DND-41 (cell line): ENCODE data around the gene NFATC2.

Experiments
- ATAC-seq: fragments of 200-7000 bp; cut with Tn5 transposase; 3 replicates; pipeline ENCODE4 v1.9.1; 2021; ENCODE audit warnings: low read depth; ENCODE audit not compliant: insufficient read depth
- DNase-seq: peaks from one replicate; pipeline ENCODE4 v3.0.0-alpha.2; 2020
- H2AFZ ChIP-seq: 2 replicates; pipeline ENCODE4 v1.6.0; 2012; ENCODE audit warnings: low read depth, low read length
- H3K27ac ChIP-seq: 2 replicates; pipeline ENCODE4 v1.5.1; 2012; ENCODE audit warnings: low read length, inconsistent platforms
- H3K27me3 ChIP-seq: fragments of 200-600 bp; sonication (generic); 2 replicates; pipeline ENCODE4 v1.6.0; 2012; ENCODE audit warnings: low read length, mild to moderate bottlenecking, inconsistent platforms; ENCODE audit not compliant: insufficient read depth, poor library complexity
- H3K36me3 ChIP-seq: 2 replicates; pipeline ENCODE4 v1.5.1; 2012; ENCODE audit warnings: low read length, inconsistent platforms; ENCODE audit not compliant: insufficient read depth
- H3K4me1 ChIP-seq: 2 replicates; pipeline ENCODE4 v1.5.1; 2012; ENCODE audit warnings: mild to moderate bottlenecking, low read length; ENCODE audit not compliant: insufficient read depth
- H3K4me2 ChIP-seq: 2 replicates; pipeline ENCODE4 v1.6.0; 2012; ENCODE audit warnings: mild to moderate bottlenecking, moderate library complexity, low read length, inconsistent platforms; ENCODE audit not compliant: insufficient read depth
- H3K4me3 ChIP-seq, 2 experiments: fragments of 200-600 bp in 1 of 2; shearing (Covaris generic) in 1 of 2; 2 replicates each; pipeline ENCODE4 v1.5.1; 2012 to 2016; ENCODE audit warnings: inconsistent platforms in 2 of 2, low read length in 2 of 2, mild to moderate bottlenecking in 2 of 2, low read depth in 1 of 2, moderate library complexity in 1 of 2
- H3K79me2 ChIP-seq: 2 replicates; pipeline ENCODE4 v1.6.0; 2012; ENCODE audit warnings: low read length, inconsistent platforms; ENCODE audit not compliant: insufficient read depth
- H3K9ac ChIP-seq: 2 replicates; pipeline ENCODE4 v1.6.0; 2012; ENCODE audit warnings: low read depth, mild to moderate bottlenecking, inconsistent platforms, low read length, moderate library complexity
- H3K9me3 ChIP-seq: 2 replicates; pipeline ENCODE4 v1.5.1; 2012; ENCODE audit warnings: low read length, moderate library complexity, mild to moderate bottlenecking, inconsistent platforms; ENCODE audit not compliant: insufficient read depth, severe bottlenecking
- H4K20me1 ChIP-seq: 2 replicates; pipeline ENCODE4 v1.6.0; 2012; ENCODE audit warnings: low read length; ENCODE audit not compliant: insufficient read depth
- EZH2 ChIP-seq: IDR thresholded peaks from 3 replicates; pipeline ENCODE4 v1.6.1; 2012; ENCODE audit warnings: borderline replicate concordance, low read depth, mild to moderate bottlenecking, moderate library complexity, low read length, inconsistent platforms; ENCODE audit not compliant: severe bottlenecking
- TF ChIP-seq, protein P1 (sequence below): IDR thresholded peaks from 2 replicates; pipeline ENCODE4 v1.5.1; 2012; ENCODE audit warnings: borderline replicate concordance, low read length, moderate library complexity, mild to moderate bottlenecking; ENCODE audit not compliant: poor library complexity, severe bottlenecking; ENCODE audit errors: extremely low read depth

The NFATC2 gene

DNA sequence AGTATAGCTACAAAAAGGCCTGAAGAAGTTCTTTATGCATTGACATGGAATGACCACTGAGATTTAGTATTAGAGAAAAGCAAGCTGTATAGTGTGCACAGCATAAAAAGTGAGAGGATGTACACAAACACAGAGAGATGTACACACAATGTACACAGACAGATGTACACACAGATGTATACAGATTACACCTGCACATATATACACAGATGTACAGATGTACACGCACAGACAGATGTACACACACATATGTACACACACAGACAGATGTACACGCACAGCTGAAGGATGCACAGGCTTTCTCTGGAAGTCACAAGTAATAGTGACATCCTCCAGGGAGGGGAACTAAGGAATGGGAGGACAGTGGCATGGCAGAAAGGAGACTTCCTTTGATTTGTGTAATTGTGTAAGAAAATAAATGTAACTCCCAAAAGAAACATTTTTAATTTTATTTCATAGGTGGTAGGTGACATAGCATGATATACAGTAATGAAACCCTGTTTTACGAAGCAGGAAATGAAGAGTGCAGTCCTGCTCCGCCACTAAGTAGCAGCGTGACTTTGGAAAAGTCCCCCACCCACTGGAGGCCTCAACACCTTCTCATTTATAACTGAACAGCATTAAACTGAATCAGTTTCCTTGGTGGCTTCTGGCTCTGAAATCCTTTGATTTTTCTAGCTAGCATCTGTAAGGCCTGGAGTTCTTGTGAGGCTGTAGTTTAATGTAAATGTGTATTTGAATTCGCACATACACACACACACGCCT is 14.1 kb downstream of the NFATC2 start:
- no peaks in the 10 kb centered on the region for H3K27me3 ChIP-seq
- DNase-seq (no peak), ATAC-seq (no peak)
- H4K20me1 ChIP-seq, result 0 out of 2 replicates have a peak, but pooled peaks cover 4% of the 10 kb centered on the region
- TF ChIP-seq, protein P1, sequence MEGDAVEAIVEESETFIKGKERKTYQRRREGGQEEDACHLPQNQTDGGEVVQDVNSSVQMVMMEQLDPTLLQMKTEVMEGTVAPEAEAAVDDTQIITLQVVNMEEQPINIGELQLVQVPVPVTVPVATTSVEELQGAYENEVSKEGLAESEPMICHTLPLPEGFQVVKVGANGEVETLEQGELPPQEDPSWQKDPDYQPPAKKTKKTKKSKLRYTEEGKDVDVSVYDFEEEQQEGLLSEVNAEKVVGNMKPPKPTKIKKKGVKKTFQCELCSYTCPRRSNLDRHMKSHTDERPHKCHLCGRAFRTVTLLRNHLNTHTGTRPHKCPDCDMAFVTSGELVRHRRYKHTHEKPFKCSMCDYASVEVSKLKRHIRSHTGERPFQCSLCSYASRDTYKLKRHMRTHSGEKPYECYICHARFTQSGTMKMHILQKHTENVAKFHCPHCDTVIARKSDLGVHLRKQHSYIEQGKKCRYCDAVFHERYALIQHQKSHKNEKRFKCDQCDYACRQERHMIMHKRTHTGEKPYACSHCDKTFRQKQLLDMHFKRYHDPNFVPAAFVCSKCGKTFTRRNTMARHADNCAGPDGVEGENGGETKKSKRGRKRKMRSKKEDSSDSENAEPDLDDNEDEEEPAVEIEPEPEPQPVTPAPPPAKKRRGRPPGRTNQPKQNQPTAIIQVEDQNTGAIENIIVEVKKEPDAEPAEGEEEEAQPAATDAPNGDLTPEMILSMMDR, result no peak
- TF ChIP-seq EZH2, result no peak
- H3K9ac ChIP-seq, result no peak overlapping the region
- no peaks in the 10 kb centered on the region for H3K4me1 ChIP-seq
- no peak overlapping the region for H3K4me2 ChIP-seq
- no peaks in the 10 kb centered on the region for H3K36me3 ChIP-seq
- H3K27ac ChIP-seq, result no peak overlapping the region
- H2AFZ ChIP-seq, result no peak overlapping the region
- H3K79me2 ChIP-seq, result no peaks in the 10 kb centered on the region
- no peak overlapping the region for H3K4me3 ChIP-seq
- no peaks in the 10 kb centered on the region for H3K9me3 ChIP-seq

DNA sequence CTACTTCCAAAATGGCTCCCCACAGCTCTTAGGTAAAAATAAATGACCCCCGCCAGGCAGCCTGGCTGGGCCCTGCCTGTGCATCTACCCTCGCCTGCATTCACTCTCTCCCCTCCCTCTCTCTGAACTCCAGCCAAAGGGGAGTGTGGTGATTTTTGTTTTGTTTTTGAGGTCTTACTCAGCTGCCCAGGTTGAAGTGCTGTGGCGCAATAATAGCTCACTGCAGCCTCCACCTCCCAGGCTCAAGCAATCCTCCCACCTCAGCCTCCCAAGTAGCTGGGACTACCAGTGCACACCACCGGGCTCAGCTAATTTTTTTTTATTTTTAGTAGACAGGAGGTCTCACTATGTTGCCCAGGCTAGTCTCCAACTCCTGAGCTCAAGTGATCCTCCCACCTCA is 15.8 kb downstream of the NFATC2 start:
- Histone ChIP-seq H3K4me1 (no peaks in the 10 kb centered on the region), H3K9ac (no peak overlapping the region), H3K4me2 (no peak overlapping the region), H2AFZ (no peak overlapping the region), H3K4me3 (no peak overlapping the region), H3K9me3 (no peaks in the 10 kb centered on the region), H3K27me3 (no peaks in the 10 kb centered on the region), H3K36me3 (no peaks in the 10 kb centered on the region), H4K20me1 (0 out of 2 replicates have a peak, but pooled peaks cover 4% of the 10 kb centered on the region), H3K79me2 (no peaks in the 10 kb centered on the region), H3K27ac (no peak overlapping the region)
- DNase-seq (no peak), ATAC-seq (no peak)
- no peak for TF ChIP-seq EZH2
- TF ChIP-seq, protein P1, result no peak

DNA sequence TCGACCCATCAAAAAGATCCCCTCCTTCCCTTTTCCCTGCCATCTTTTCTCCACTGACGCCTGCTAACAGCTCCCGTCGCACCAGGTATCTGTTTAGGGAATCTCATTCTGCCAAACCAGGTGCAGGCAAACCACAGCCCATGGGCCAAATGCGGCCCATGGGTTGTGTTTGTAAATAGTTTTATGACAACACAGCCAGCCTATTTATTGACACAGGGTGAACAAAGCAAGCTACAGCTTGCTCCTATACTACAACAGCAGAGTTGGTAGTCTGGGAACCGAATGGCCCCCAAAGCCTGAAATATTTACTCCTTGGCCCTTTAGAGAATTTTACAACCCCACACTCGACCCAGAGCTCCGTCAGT is 16.4 kb downstream of the NFATC2 start:
- H3K9me3 ChIP-seq, result no peaks in the 10 kb centered on the region
- no peaks in the 10 kb centered on the region for H3K36me3 ChIP-seq
- no peak overlapping the region for H3K4me2 ChIP-seq
- TF ChIP-seq EZH2, result no peak
- TF ChIP-seq, protein P1, result no peak
- no peak overlapping the region for H3K27ac ChIP-seq
- no peak overlapping the region for H3K9ac ChIP-seq
- H3K79me2 ChIP-seq, result no peaks in the 10 kb centered on the region
- 0 out of 2 replicates have a peak, but pooled peaks cover 4% of the 10 kb centered on the region for H4K20me1 ChIP-seq
- no peaks in the 10 kb centered on the region for H3K4me1 ChIP-seq
- DNase-seq (no peak), ATAC-seq (no peak)
- H2AFZ ChIP-seq, result no peak overlapping the region
- H3K4me3 ChIP-seq, result no peak overlapping the region
- no peaks in the 10 kb centered on the region for H3K27me3 ChIP-seq
